C4-2B (cell line): Measurements from ENCODE around the gene KLHL25.

Experiments
- ZFX ChIP-seq: fragments of 450-650 bp; IDR thresholded peaks from 2 replicates; pipeline ENCODE4 v1.6.1; 2017
- TF ChIP-seq, protein P1 (sequence below): fragments of 450-650 bp; conservative IDR thresholded peaks from 2 replicates; pipeline ENCODE4 v1.5.1; 2017; ENCODE audit warnings: mild to moderate bottlenecking

DNA sequence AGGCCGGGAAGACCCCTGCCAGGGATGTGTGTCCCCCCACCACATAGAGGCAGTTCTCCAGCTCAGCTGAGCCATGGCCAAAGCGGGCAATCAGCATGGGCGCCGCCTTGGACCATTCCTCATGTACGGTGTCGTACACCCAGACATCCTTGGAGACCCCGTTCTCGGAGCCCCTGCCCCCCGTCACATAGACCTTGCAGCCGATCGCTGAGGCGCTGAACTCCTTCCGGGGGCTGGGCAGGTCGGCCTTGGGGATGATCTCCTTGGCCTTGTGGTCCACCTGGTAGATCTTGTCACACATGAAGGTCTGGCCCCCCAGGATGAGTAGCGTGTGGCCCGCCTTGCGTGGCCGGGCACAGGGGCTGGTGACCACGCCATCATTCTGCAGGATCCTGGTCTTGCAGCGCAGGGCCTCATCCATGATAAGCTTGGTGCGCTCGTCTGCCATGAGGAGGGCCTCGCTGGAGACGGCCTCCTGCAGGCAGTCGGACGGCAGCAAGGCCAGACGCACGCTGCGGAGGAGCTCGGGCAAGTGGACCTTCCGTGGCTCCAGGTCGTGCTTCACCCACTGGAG is 26.0 kb downstream of the KLHL25 start:
- TF ChIP-seq, protein P1, sequence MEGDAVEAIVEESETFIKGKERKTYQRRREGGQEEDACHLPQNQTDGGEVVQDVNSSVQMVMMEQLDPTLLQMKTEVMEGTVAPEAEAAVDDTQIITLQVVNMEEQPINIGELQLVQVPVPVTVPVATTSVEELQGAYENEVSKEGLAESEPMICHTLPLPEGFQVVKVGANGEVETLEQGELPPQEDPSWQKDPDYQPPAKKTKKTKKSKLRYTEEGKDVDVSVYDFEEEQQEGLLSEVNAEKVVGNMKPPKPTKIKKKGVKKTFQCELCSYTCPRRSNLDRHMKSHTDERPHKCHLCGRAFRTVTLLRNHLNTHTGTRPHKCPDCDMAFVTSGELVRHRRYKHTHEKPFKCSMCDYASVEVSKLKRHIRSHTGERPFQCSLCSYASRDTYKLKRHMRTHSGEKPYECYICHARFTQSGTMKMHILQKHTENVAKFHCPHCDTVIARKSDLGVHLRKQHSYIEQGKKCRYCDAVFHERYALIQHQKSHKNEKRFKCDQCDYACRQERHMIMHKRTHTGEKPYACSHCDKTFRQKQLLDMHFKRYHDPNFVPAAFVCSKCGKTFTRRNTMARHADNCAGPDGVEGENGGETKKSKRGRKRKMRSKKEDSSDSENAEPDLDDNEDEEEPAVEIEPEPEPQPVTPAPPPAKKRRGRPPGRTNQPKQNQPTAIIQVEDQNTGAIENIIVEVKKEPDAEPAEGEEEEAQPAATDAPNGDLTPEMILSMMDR, result no peak
- TF ChIP-seq ZFX, result no peak
